Activated naive CD8-positive, alpha-beta T cell treated with anti-CD3 and anti-CD28 coated beads, Interleukin-2, amount 50 U/mL, for 16 hours (primary cell): ENCODE measurements around the gene CYP2A7.
"Not testable (repeated sequence)": the region's sequence is repeated elsewhere in the genome, so short reads cannot be mapped to it uniquely, and the experiment has no call there.

Experiments
- DNase-seq: peaks from one replicate; pipeline ENCODE4 v3.0.0-alpha.2; 2020; ENCODE audit warnings: low read depth, low spot score

Gene CYP2A7

GRCh38 chr19:40842997-40843652, 38.9 kb downstream of the CYP2A7 start:
- not testable (repeated sequence) for DNase-seq

- not testable (repeated sequence) for DNase-seq
These were observed 40.0 kb downstream of the CYP2A7 start for GRCh38 chr19:40842012-40842411.

GRCh38 chr19:40838477-40838876, 43.6 kb downstream of the CYP2A7 start:
- DNase-seq, result not testable (repeated sequence)

- no peak for DNase-seq
These were observed 45.1 kb downstream of the CYP2A7 start for GRCh38 chr19:40836754-40837429.

- DNase-seq, result not testable (repeated sequence)
These were observed 48.1 kb downstream of the CYP2A7 start for GRCh38 chr19:40833728-40834533.

- not testable (repeated sequence) for DNase-seq
These were observed 49.6 kb downstream of the CYP2A7 start for GRCh38 chr19:40832431-40832790.

GRCh38 chr19:40831502-40832430, 50.3 kb downstream of the CYP2A7 start:
- DNase-seq, result no peak

GRCh38 chr19:40830741-40831140, 51.3 kb downstream of the CYP2A7 start:
- not testable (repeated sequence) for DNase-seq

- no peak for DNase-seq
These were observed 52.8 kb downstream of the CYP2A7 start for GRCh38 chr19:40829205-40829604.

GRCh38 chr19:40827386-40828247, 54.4 kb downstream of the CYP2A7 start:
- DNase-seq, result no peak

- not testable (repeated sequence) for DNase-seq
These were observed 55.2 kb downstream of the CYP2A7 start for GRCh38 chr19:40826699-40827385.

GRCh38 chr19:40826312-40826698, 55.7 kb downstream of the CYP2A7 start:
- not testable (repeated sequence) for DNase-seq

- DNase-seq, result not testable (repeated sequence)
These were observed 56.5 kb downstream of the CYP2A7 start for GRCh38 chr19:40825460-40826095.
